ENCODE results near the gene CLTCL1.

GRCh38 chr22:19208287-19208847 is 83.2 kb downstream of the CLTCL1 start:
- TF ChIP-seq, protein P1, sequence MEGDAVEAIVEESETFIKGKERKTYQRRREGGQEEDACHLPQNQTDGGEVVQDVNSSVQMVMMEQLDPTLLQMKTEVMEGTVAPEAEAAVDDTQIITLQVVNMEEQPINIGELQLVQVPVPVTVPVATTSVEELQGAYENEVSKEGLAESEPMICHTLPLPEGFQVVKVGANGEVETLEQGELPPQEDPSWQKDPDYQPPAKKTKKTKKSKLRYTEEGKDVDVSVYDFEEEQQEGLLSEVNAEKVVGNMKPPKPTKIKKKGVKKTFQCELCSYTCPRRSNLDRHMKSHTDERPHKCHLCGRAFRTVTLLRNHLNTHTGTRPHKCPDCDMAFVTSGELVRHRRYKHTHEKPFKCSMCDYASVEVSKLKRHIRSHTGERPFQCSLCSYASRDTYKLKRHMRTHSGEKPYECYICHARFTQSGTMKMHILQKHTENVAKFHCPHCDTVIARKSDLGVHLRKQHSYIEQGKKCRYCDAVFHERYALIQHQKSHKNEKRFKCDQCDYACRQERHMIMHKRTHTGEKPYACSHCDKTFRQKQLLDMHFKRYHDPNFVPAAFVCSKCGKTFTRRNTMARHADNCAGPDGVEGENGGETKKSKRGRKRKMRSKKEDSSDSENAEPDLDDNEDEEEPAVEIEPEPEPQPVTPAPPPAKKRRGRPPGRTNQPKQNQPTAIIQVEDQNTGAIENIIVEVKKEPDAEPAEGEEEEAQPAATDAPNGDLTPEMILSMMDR (IDR thresholded peaks at IDR 0.05): no peak
- TF ChIP-seq POLR2A (IDR thresholded peaks at IDR 0.05): no peak
- TF ChIP-seq EP300 (IDR thresholded peaks at IDR 0.05; ENCODE audit: low read depth): no peak
